Left lung (tissue), 10 donors: ENCODE measurements around the gene COL18A1. TPM values are rescaled to one million over a fixed set of nuclear protein-coding genes. Genes with fewer than 3 reads are reported as not detected.
A peak's percentile ranks its signal among the peaks of the same experiment; 100 is the strongest.

Experiments used
- ATAC-seq: fragments of 200-7000 bp; cut with Tn5 transposase; one replicate; pipeline ENCODE4 v1.9.1; 2020; ENCODE audit warnings: moderate library complexity
- DNase-seq, 4 donors: peaks; one replicate each; pipeline ENCODE4 v3.0.0-alpha.2; 2013 to 2020
- H3K27ac ChIP-seq, 2 donors: fragments of 200-600 bp; sonication (generic) in 1 of 2; one replicate each; pipeline versions ENCODE4 v1.5.0 to v1.8.0; 2020 to 2021
- H3K27me3 ChIP-seq, 2 donors: fragments of 200-600 bp; sonication (generic) in 1 of 2; one replicate each; pipeline versions ENCODE4 v1.5.0 to v1.8.0; 2020 to 2021
- H3K36me3 ChIP-seq, 2 donors: fragments of 200-600 bp; sonication (generic) in 1 of 2; one replicate each; pipeline versions ENCODE4 v1.5.0 to v1.8.0; 2020 to 2021
- H3K4me1 ChIP-seq, 2 donors: fragments of 200-600 bp; one replicate each; pipeline ENCODE4 v1.8.0; 2021
- H3K4me3 ChIP-seq, 2 donors: fragments of 200-600 bp; sonication (generic) in 1 of 2; one replicate each; pipeline versions ENCODE4 v1.5.0 to v1.8.0; 2020 to 2021; ENCODE audit warnings: mild to moderate bottlenecking in 1 of 2
- H3K9me3 ChIP-seq, 2 donors: fragments of 200-600 bp; sonication (generic) in 1 of 2; one replicate each; pipeline versions ENCODE4 v1.5.0 to v1.8.0; 2020 to 2021
- CTCF ChIP-seq, 2 donors: fragments of 200-600 bp; sonication (generic) in 1 of 2; IDR thresholded peaks; one replicate each; pipeline versions ENCODE4 v1.5.0 to v1.8.0; 2021; ENCODE audit warnings: antibody characterized with exemption in 2 of 2
- intact Hi-C, 2 donors: fragments of 100-400 bp; cut with DNase I; formaldehyde crosslinking; loops; one replicate each; pipeline versions ENCODE4 v1.11.2 to v1.14.2; 2022
- polyA plus RNA-seq, 6 donors: library from polyadenylated mRNA; unstranded; fragments of 120-200 nt; gene quantifications; one replicate each; pipeline ENCODE4 v1.2.1, GENCODE V29; 2013; ENCODE audit not compliant: insufficient read length in 6 of 6
- total RNA-seq, 2 donors: library from RNA; stranded (reverse); fragmentation: NEBNext Ultra II Directional; extraction: Animal tissue kit (Norgen Biotek cat#: 25700); gene quantifications; one replicate each; pipeline ENCODE4 v1.2.1, GENCODE V29; 2021
- donor health status: DM: no; HTN: yes; CAD: no.
- donor health status: DM: no; HTN: no; CAD: no.

The COL18A1 gene
- total and polyA plus RNA-seq, 8 donors, result 39.3 to 90.2 (median 64.0) TPM

GRCh38 chr21:45539046-45539795 is 134.3 kb downstream of the COL18A1 start:
- ATAC-seq, result no peak

GRCh38 chr21:45539796-45540600 is 135.0 kb downstream of the COL18A1 start:
- no peak for TF ChIP-seq CTCF (IDR thresholded peaks at IDR 0.05)
- intact Hi-C loops, result no loop called here
- peaks cover 0 to 45% of the 10 kb centered on the region in 2 donors for H3K4me1 ChIP-seq

More at GRCh38 chr21:45539046-45539795, 134.3 kb downstream of the COL18A1 start:
- TF ChIP-seq CTCF (IDR thresholded peaks at IDR 0.05), result no peak
- intact Hi-C loops, result no loop called here
- H3K27ac ChIP-seq, result no peak overlapping the region
- no peaks in the 10 kb centered on the region for H3K27me3 ChIP-seq
- H3K36me3 ChIP-seq, result peaks cover 0 to 25% of the 10 kb centered on the region in 2 donors
- H3K4me3 ChIP-seq, result no peak overlapping the region
- H3K9me3 ChIP-seq, result no peaks in the 10 kb centered on the region
- peak in 2 of 4 donors; percentile 30 to 79 for DNase-seq
- peaks cover 0 to 53% of the 10 kb centered on the region in 2 donors for H3K4me1 ChIP-seq

GRCh38 chr21:45540601-45540970 is 135.6 kb downstream of the COL18A1 start:
- DNase-seq (peak in 1 of 4 donors; percentile 25), ATAC-seq (no peak)
- no peak overlapping the region for H3K4me3 ChIP-seq
- H3K9me3 ChIP-seq, result no peaks in the 10 kb centered on the region
- no peak for TF ChIP-seq CTCF (IDR thresholded peaks at IDR 0.05)
- peaks cover 0 to 40% of the 10 kb centered on the region in 2 donors for H3K4me1 ChIP-seq
- intact Hi-C loops, result no loop called here
- H3K27ac ChIP-seq, result peak overlapping the region in 1 of 2 donors; percentile 78
- peaks cover 0 to 15% of the 10 kb centered on the region in 2 donors for H3K36me3 ChIP-seq
- no peaks in the 10 kb centered on the region for H3K27me3 ChIP-seq

More at GRCh38 chr21:45539796-45540600, 135.0 kb downstream of the COL18A1 start:
- peak in 2 of 4 donors; percentile 29 to 72 for DNase-seq
- Histone ChIP-seq H3K9me3 (no peaks in the 10 kb centered on the region), H3K27ac (peak overlapping the region in 1 of 2 donors; percentile 78), H3K4me3 (no peak overlapping the region), H3K27me3 (no peaks in the 10 kb centered on the region), H3K36me3 (peaks cover 0 to 20% of the 10 kb centered on the region in 2 donors)
- no peak for ATAC-seq

GRCh38 chr21:45541221-45542039 is 136.5 kb downstream of the COL18A1 start:
- DNase-seq, result peak in 2 of 4 donors; percentile 90 to 96
- no peak for TF ChIP-seq CTCF (IDR thresholded peaks at IDR 0.05)
- H3K27me3 ChIP-seq, result no peaks in the 10 kb centered on the region
- H3K9me3 ChIP-seq, result no peaks in the 10 kb centered on the region
- peaks cover 0 to 13% of the 10 kb centered on the region in 2 donors for H3K36me3 ChIP-seq
- H3K27ac ChIP-seq, result peak overlapping the region; percentile 39 to 78
- intact Hi-C loops, result no loop called here
- ATAC-seq, result peak; percentile 64
- peak overlapping the region; percentile 45 to 59 for H3K4me3 ChIP-seq
- peaks cover 0 to 33% of the 10 kb centered on the region in 2 donors for H3K4me1 ChIP-seq
